Spinal cord (tissue), 10 donors: ENCODE data around the gene POLDIP2. TPM values are rescaled to one million over a fixed set of nuclear protein-coding genes. Genes with fewer than 3 reads are reported as not detected.

Experiments
- DNase-seq, 6 donors: peaks; one replicate each; pipeline versions ENCODE4 v3.0.0 to v3.0.0-alpha.2; 2013 to 2015; ENCODE audit warnings: low spot score in 6 of 6, low read depth in 4 of 6
- H3K27ac ChIP-seq: one replicate; pipeline ENCODE4 v1.5.1; 2013; ENCODE audit warnings: low read depth, low read length, control low read depth
- H3K27me3 ChIP-seq: one replicate; pipeline ENCODE4 v1.6.1; 2013; ENCODE audit warnings: low read length; ENCODE audit not compliant: control insufficient read depth, insufficient read depth
- H3K36me3 ChIP-seq: one replicate; pipeline ENCODE4 v1.6.1; 2013; ENCODE audit warnings: low read length; ENCODE audit not compliant: control insufficient read depth, insufficient read depth
- H3K4me1 ChIP-seq: one replicate; pipeline ENCODE4 v1.6.1; 2013; ENCODE audit warnings: low read length; ENCODE audit not compliant: control insufficient read depth, insufficient read depth
- H3K4me3 ChIP-seq: one replicate; pipeline ENCODE4 v1.5.1; 2013; ENCODE audit warnings: low read depth, low read length, control low read depth
- H3K9me3 ChIP-seq: one replicate; pipeline ENCODE4 v1.6.1; 2013; ENCODE audit warnings: low read length; ENCODE audit not compliant: control insufficient read depth, insufficient read depth
- WGBS: methylation state at CpG from one replicate; pipeline ENCODE4 v1.1.5; 2013; ENCODE audit warnings: missing lambda C conversion rate; ENCODE audit not compliant: insufficient coverage; 5-methylcytosine and 5-hydroxymethylcytosine counted together
- polyA plus RNA-seq, 2 donors: library from polyadenylated mRNA; unstranded; fragments of 120-200 nt; gene quantifications; one replicate each; pipeline ENCODE4 v1.2.1, GENCODE V29; 2013; ENCODE audit not compliant: insufficient read length in 2 of 2
- total RNA-seq, 2 donors: library from RNA; depleted of rRNA in 1 of 2; stranded (reverse); fragments of 120-200 nt in 1 of 2; fragments of >200 nt in 1 of 2; gene quantifications; one replicate each; pipeline versions ENCODE4 v1.2.3 to v1.2.4, GENCODE V29; 2013 to 2014
- donor health status: healthy.

POLDIP2 gene
- total and polyA plus RNA-seq, 4 donors = 40.3 to 89.1 (median 85.8) TPM

GRCh38 chr17:28379814-28380801 lies 22.8 kb upstream of the POLDIP2 start:
- no peaks in the 10 kb centered on the region for H3K9me3 ChIP-seq
- peaks cover 29% of the 10 kb centered on the region for H3K36me3 ChIP-seq
- 84% methylated on average over 8 of the region's 10 CpGs for WGBS
- H3K4me3 ChIP-seq = no peak overlapping the region
- H3K27ac ChIP-seq = no peak overlapping the region
- no peak for DNase-seq
- H3K27me3 ChIP-seq = no peaks in the 10 kb centered on the region
- H3K4me1 ChIP-seq = peaks cover 23% of the 10 kb centered on the region

GRCh38 chr17:28372945-28373274 lies 15.6 kb upstream of the POLDIP2 start:
- 69% methylated on average over 4 of the region's 6 CpGs for WGBS
- Histone ChIP-seq H3K4me1 (peaks cover 34% of the 10 kb centered on the region), H3K9me3 (no peaks in the 10 kb centered on the region), H3K27ac (no peak overlapping the region), H3K36me3 (peaks cover 28% of the 10 kb centered on the region), H3K4me3 (peak overlapping the region; percentile 48), H3K27me3 (no peaks in the 10 kb centered on the region)
- no peak for DNase-seq

- H3K27ac ChIP-seq = no peak overlapping the region
- under 1% methylated on average over 48 of the region's 53 CpGs for WGBS
Measured at GRCh38 chr17:28372203-28372944, 15.0 kb upstream of the POLDIP2 start.

GRCh38 chr17:28371245-28372202 lies 14.2 kb upstream of the POLDIP2 start, which contains the start of gene SARM1:
SARM1 (plus strand) TSS chr17:28371694; CDS start chr17:28372033, 339 bp downstream.
- H3K9me3 ChIP-seq = no peaks in the 10 kb centered on the region
- peaks cover 37% of the 10 kb centered on the region for H3K36me3 ChIP-seq
- WGBS = under 1% methylated on average over 72 of the region's 80 CpGs
- peak; percentile 58 to 98 (median 80) for DNase-seq
- H3K4me3 ChIP-seq = peak within 1 kb of the TSS; percentile 73
- peak within 1 kb of the TSS; percentile 82 for H3K27ac ChIP-seq
- H3K4me1 ChIP-seq = peaks cover 34% of the 10 kb centered on the region
- H3K27me3 ChIP-seq = no peaks in the 10 kb centered on the region

More at GRCh38 chr17:28372203-28372944, 15.0 kb upstream of the POLDIP2 start:
- no peaks in the 10 kb centered on the region for H3K27me3 ChIP-seq
- peak in 3 of 6 donors; percentile 25 to 70 (median 62) for DNase-seq
- H3K9me3 ChIP-seq = no peaks in the 10 kb centered on the region
- peaks cover 31% of the 10 kb centered on the region for H3K36me3 ChIP-seq
- H3K4me3 ChIP-seq = peak overlapping the region; percentile 48
- H3K4me1 ChIP-seq = peaks cover 34% of the 10 kb centered on the region

- Histone ChIP-seq H3K4me3 (no peak overlapping the region), H3K36me3 (peaks cover 35% of the 10 kb centered on the region)
Measured at GRCh38 chr17:28370744-28371103, 13.4 kb upstream of the POLDIP2 start.

GRCh38 chr17:28370035-28370743 lies 12.9 kb upstream of the POLDIP2 start, which contains the start of gene VTN:
VTN (minus strand) TSS chr17:28370307; CDS start chr17:28370203, 104 bp downstream.
- no peaks in the 10 kb centered on the region for H3K27me3 ChIP-seq
- H3K36me3 ChIP-seq = peaks cover 40% of the 10 kb centered on the region
- DNase-seq = no peak
- H3K9me3 ChIP-seq = no peaks in the 10 kb centered on the region
- H3K27ac ChIP-seq = peak within 1 kb of the TSS; percentile 82
- H3K4me1 ChIP-seq = peaks cover 34% of the 10 kb centered on the region
- WGBS = 48% methylated on average over 5 of the region's 8 CpGs
- H3K4me3 ChIP-seq = peak within 1 kb of the TSS; percentile 73

More at GRCh38 chr17:28370744-28371103, 13.4 kb upstream of the POLDIP2 start:
- H3K9me3 ChIP-seq = no peaks in the 10 kb centered on the region
- no CpG with 5 or more reads among the region's 1 CpG for WGBS
- H3K4me1 ChIP-seq = peaks cover 34% of the 10 kb centered on the region
- peak overlapping the region; percentile 82 for H3K27ac ChIP-seq
- no peaks in the 10 kb centered on the region for H3K27me3 ChIP-seq
- no peak for DNase-seq

- WGBS = 83% methylated on average over 10 of the region's 10 CpGs
- peaks cover 32% of the 10 kb centered on the region for H3K4me1 ChIP-seq
- no peaks in the 10 kb centered on the region for H3K9me3 ChIP-seq
- DNase-seq = no peak
- H3K4me3 ChIP-seq = no peak overlapping the region
- H3K36me3 ChIP-seq = peaks cover 44% of the 10 kb centered on the region
- no peak overlapping the region for H3K27ac ChIP-seq
- H3K27me3 ChIP-seq = no peaks in the 10 kb centered on the region
Measured at GRCh38 chr17:28369684-28370034, 12.3 kb upstream of the POLDIP2 start.

- 90% methylated on average over 23 of the region's 23 CpGs for WGBS
Measured at GRCh38 chr17:28368915-28369683, 11.8 kb upstream of the POLDIP2 start.

More at GRCh38 chr17:28368915-28369683, 11.8 kb upstream of the POLDIP2 start:
- DNase-seq = no peak
- H3K27ac ChIP-seq = no peak overlapping the region
- H3K9me3 ChIP-seq = no peaks in the 10 kb centered on the region
- H3K36me3 ChIP-seq = peaks cover 44% of the 10 kb centered on the region
- H3K4me3 ChIP-seq = no peak overlapping the region
- no peaks in the 10 kb centered on the region for H3K27me3 ChIP-seq
- H3K4me1 ChIP-seq = peaks cover 27% of the 10 kb centered on the region
